Measurements from ENCODE around the gene THAP8.

THAP8 gene

DNA sequence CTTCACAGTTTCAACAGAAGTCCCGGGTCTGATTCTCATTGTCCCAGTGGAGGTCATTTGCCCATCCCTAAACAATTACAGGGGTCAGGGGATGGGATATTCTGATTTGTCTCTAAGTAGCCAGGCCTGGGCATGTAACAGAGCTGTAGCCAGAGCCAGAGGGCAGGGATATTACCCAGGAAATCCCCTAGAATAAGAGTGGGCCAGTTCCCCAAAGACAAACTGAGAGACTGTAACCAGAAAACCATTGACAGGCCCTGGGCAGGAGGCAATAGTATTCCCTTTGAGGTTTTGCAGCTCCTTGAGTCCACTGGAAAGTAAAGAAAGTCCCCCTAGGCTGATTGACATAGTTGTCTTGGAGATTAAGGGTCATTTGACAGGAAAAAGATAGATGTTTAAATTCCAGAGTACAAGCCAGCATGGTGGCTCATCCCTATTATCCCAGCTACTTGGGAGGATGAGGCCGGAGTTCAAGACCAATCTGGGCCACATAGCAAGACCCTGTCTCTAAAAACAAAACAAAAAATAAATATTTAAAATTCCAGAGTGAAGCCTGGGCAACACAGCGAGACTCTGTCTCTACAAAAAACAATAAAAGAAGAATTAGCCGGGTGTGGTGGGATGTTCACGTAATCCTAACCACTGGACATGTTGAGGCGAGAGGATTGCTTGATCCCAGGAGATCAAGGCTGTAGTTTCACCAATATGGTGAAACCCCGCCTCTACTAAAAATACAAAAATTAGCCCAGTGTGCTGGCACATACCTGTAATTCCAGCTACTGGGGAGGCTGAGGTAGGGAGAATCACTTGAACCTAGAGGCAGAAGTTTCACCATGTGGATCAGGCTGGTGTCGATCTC lies 60.9 kb downstream of the THAP8 start:
- no peak for DNase-seq

DNA sequence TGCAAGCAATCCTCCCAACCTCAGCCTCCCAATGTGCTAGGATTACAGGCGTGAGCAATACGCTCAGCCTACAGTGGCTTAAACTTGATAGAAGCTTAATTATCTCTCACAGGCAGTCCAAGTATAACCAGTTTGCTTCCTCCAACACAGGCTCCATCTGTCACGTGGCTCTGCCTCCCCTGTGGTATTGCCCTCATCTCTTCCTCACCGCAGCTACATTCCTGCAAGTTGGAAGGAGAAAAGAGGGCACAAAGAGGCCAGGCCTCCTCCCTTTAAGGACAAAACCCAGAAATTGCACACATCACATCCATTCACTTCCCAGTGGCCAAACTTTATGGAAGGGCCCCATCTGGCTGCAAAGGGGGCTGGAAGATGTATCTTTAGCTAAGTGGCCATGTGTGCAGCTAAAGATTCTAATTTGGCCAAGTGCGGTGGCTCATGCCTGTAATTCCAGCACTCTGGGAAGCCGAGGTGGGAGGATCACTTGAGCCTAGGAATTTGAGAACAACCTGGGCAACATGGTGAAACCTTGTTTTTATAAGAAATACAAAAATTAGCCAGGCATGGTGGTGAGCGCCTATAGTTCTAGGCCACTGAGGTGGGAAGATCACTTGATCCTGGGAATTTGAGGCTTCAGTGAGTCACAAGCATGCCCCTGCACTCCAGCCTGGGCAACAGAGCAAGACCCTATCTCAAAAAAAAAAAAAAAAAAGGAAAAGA lies 62.2 kb downstream of the THAP8 start:
- no peak for DNase-seq

- DNase-seq = no peak
These were observed 63.0 kb downstream of the THAP8 start for GRCh38 chr19:35990771-35991730.

GRCh38 chr19:35990156-35990555 lies 63.9 kb downstream of the THAP8 start:
- DNase-seq = no peak

- no peak for DNase-seq
These were observed 65.3 kb downstream of the THAP8 start for GRCh38 chr19:35988824-35989223.

DNA sequence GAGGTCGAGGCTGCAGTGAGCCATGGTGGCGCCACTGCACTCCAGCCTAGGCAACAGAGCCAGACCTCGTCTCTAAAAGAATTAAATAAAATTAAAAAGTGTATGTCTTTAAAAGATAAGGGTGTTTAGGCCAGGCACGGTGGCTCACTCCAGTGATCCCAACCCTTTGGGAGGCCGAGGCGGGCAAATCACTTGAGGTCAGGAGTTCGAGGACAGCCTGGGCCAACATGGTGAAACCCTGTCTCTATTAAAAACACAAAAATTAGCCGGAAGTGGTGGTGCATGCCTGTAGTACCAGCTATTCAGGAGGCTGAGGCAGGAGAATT lies 66.6 kb downstream of the THAP8 start:
- no peak for DNase-seq

DNA sequence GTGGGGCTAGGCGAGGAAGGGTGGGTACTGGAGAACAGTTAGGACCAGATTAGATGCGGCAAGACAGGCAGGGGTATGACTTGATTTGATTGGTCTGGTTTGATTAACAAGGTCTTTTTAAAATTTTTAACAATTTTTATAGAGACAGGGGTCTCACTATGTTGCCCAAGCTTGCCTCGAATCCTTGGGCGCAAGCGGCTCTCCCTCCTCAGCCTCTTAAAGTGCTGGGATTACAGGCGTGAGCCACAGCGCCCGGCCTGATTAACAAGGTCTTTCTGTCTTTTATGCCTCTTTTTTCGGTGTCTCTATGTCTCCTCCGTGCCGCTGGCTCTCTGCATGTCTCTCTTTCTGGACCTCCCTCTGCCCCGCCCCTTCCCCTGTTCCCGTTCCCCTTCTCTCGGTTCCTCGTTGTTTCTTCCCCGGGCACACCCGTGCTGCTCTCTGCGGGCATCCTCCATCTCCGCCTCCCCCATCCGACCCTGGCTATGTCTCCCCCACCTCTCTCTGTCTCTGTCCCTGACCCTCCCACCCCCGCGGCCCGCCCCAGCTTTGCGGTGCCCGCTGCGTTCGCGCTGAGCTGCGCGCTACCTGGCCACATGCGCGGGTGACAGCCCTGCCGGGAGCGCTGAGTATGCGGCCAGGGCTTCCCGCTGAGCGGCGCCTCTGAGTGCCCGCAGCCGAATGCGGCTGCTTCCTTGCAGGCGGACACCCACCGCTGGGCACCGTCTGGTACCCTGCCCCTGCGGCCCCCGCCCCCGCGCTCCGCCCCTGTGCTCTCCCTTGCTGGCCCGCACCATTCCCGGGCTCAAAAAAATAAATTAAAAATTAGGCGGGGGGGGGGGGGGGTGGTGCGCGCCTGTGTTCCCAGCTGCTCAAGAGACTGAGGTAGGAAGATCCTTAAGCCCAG lies 67.2 kb downstream of the THAP8 start:
- DNase-seq = no peak

DNA sequence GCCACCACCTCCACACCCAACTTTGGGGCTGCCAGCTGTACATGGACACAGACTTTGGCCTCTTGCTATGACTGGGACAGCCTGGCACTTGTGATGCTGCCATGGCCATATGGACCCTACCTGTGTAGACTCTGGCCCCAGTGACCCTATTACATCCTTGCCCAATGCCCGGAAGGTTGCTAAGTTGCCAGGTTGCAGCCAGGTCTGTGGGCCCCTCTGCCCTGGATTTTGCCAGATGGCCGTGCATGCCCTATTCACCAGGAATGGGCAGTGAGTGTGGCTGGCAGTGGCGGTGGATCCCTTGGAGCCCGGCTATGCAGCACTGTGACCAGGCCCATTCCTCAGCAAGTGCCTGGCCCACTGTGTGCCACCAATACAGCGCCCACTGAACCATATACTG lies 68.0 kb downstream of the THAP8 start:
- DNase-seq = no peak
